ENCODE results near the gene PWWP2B.
A peak's percentile ranks its signal among the peaks of the same experiment; 100 is the strongest.
"Not testable (repeated sequence)": the region's sequence is repeated elsewhere in the genome, so short reads cannot be mapped to it uniquely, and the experiment has no call there.

The PWWP2B gene

GRCh38 chr10:132363376-132363775 is 33.6 kb upstream of the PWWP2B start:
- no peak for DNase-seq (ENCODE audit: low read depth in 2 of 2)

- no peak for DNase-seq (ENCODE audit: low read depth in 2 of 2)
These were observed 32.9 kb upstream of the PWWP2B start for GRCh38 chr10:132363921-132364593.

- DNase-seq (ENCODE audit: low read depth in 2 of 2), result peak in 1 of 2 donors; percentile 48
These were observed 32.4 kb upstream of the PWWP2B start for GRCh38 chr10:132364594-132364970.

- DNase-seq (ENCODE audit: low read depth in 2 of 2), result no peak
These were observed 31.9 kb upstream of the PWWP2B start for GRCh38 chr10:132365102-132365501.

GRCh38 chr10:132366006-132366405 is 31.0 kb upstream of the PWWP2B start:
- no peak for DNase-seq (ENCODE audit: low read depth in 2 of 2)

- no peak for DNase-seq (ENCODE audit: low read depth in 2 of 2)
These were observed 30.5 kb upstream of the PWWP2B start for GRCh38 chr10:132366499-132366898.

- DNase-seq (ENCODE audit: low read depth in 2 of 2), result no peak
These were observed 28.6 kb upstream of the PWWP2B start for GRCh38 chr10:132368391-132368790.

GRCh38 chr10:132368881-132369635 is 27.9 kb upstream of the PWWP2B start:
- no peak for DNase-seq (ENCODE audit: low read depth in 2 of 2)

- DNase-seq (ENCODE audit: low read depth in 2 of 2), result no peak
These were observed 27.3 kb upstream of the PWWP2B start for GRCh38 chr10:132369636-132370185.

- DNase-seq (ENCODE audit: low read depth in 2 of 2), result no peak
These were observed 26.3 kb upstream of the PWWP2B start for GRCh38 chr10:132370426-132371340.

- no peak for DNase-seq (ENCODE audit: low read depth in 2 of 2)
These were observed 25.3 kb upstream of the PWWP2B start for GRCh38 chr10:132371641-132372081.

- no peak for DNase-seq (ENCODE audit: low read depth in 2 of 2)
These were observed 24.4 kb upstream of the PWWP2B start for GRCh38 chr10:132372516-132373095.

GRCh38 chr10:132373241-132373955 is 23.6 kb upstream of the PWWP2B start:
- no peak for DNase-seq (ENCODE audit: low read depth in 2 of 2)

- DNase-seq (ENCODE audit: low read depth in 2 of 2), result no peak
These were observed 22.8 kb upstream of the PWWP2B start for GRCh38 chr10:132374176-132374575.

GRCh38 chr10:132374612-132375011 is 22.4 kb upstream of the PWWP2B start:
- DNase-seq (ENCODE audit: low read depth in 2 of 2), result no peak

GRCh38 chr10:132375116-132375794 is 21.7 kb upstream of the PWWP2B start:
- DNase-seq (ENCODE audit: low read depth in 2 of 2), result no peak

GRCh38 chr10:132375795-132376297 is 21.2 kb upstream of the PWWP2B start:
- DNase-seq (ENCODE audit: low read depth in 2 of 2), result no peak

GRCh38 chr10:132376394-132376851 is 20.6 kb upstream of the PWWP2B start:
- no peak for DNase-seq (ENCODE audit: low read depth in 2 of 2)

- DNase-seq (ENCODE audit: low read depth in 2 of 2), result no peak
These were observed 19.7 kb upstream of the PWWP2B start for GRCh38 chr10:132377326-132377725.

GRCh38 chr10:132379026-132379425 is 18.0 kb upstream of the PWWP2B start:
- DNase-seq (ENCODE audit: low read depth in 2 of 2), result not testable (repeated sequence)

Data from activated CD8-positive, alpha-beta memory T cell treated with anti-CD3 and anti-CD28 coated beads for 4 hours (primary cell).